ENCODE results near the gene RNF111.

The RNF111 gene

GRCh38 chr15:58987491-58988005 is at the start of gene RNF111:
TSS of gene RNF111 (plus strand) at chr15:58987663. CDS start at chr15:59030823, 43,160 bp downstream.
- peak; percentile 94 for DNase-seq (ENCODE audit: low spot score)

GRCh38 chr15:58947179-58947578 is 40.3 kb upstream of the RNF111 start:
- DNase-seq (ENCODE audit: low spot score): no peak

GRCh38 chr15:58951388-58952007 is 36.0 kb upstream of the RNF111 start:
- DNase-seq (ENCODE audit: low spot score): no peak

- no peak for DNase-seq (ENCODE audit: low spot score)
Measured at GRCh38 chr15:58952751-58953150, 34.7 kb upstream of the RNF111 start.

- peak; percentile 31 for DNase-seq (ENCODE audit: low spot score)
Measured at GRCh38 chr15:58957101-58957973, 30.1 kb upstream of the RNF111 start.

GRCh38 chr15:58958811-58959210 is 28.7 kb upstream of the RNF111 start:
- DNase-seq (ENCODE audit: low spot score): no peak

- no peak for DNase-seq (ENCODE audit: low spot score)
Measured at GRCh38 chr15:58962136-58962535, 25.3 kb upstream of the RNF111 start.

GRCh38 chr15:58962662-58963565 is 24.5 kb upstream of the RNF111 start:
- no peak for DNase-seq (ENCODE audit: low spot score)

GRCh38 chr15:58966698-58967097 is 20.8 kb upstream of the RNF111 start:
- no peak for DNase-seq (ENCODE audit: low spot score)

GRCh38 chr15:58967479-58967878 is 20.0 kb upstream of the RNF111 start:
- DNase-seq (ENCODE audit: low spot score): no peak

- DNase-seq (ENCODE audit: low spot score): no peak
Measured at GRCh38 chr15:58977887-58978286, 9.6 kb upstream of the RNF111 start.

- peak; percentile 17 for DNase-seq (ENCODE audit: low spot score)
Measured at GRCh38 chr15:58980351-58980939, 7.0 kb upstream of the RNF111 start.

- DNase-seq (ENCODE audit: low spot score): no peak
Measured at GRCh38 chr15:58981808-58982475, 5.5 kb upstream of the RNF111 start.

GRCh38 chr15:58983261-58983660 is 4.2 kb upstream of the RNF111 start:
- no peak for DNase-seq (ENCODE audit: low spot score)

GRCh38 chr15:58985443-58985842 is 2.0 kb upstream of the RNF111 start:
- DNase-seq (ENCODE audit: low spot score): no peak

- DNase-seq (ENCODE audit: low spot score): no peak
Measured at GRCh38 chr15:58987036-58987435, 427 bp upstream of the RNF111 start.

GRCh38 chr15:58988006-58988785 is 733 bp downstream of the RNF111 start:
- peak; percentile 75 for DNase-seq (ENCODE audit: low spot score)

GRCh38 chr15:58992181-58992580 is 4.7 kb downstream of the RNF111 start:
- no peak for DNase-seq (ENCODE audit: low spot score)

GRCh38 chr15:58994906-58995453 is 7.5 kb downstream of the RNF111 start:
- no peak for DNase-seq (ENCODE audit: low spot score)

GRCh38 chr15:58999694-59000093 is 12.2 kb downstream of the RNF111 start:
- no peak for DNase-seq (ENCODE audit: low spot score)

Data from putamen (tissue), 1 donor.